Cardiac ventricle fibroblast (primary cell): Measurements from ENCODE around the gene MARVELD3. TPM values are rescaled to one million over a fixed set of nuclear protein-coding genes. Genes with fewer than 3 reads are reported as not detected.

Source experiments
- total RNA-seq: library from RNA; depleted of rRNA; stranded (reverse); fragments of >200 nt; gene quantifications from 2 replicates; pipeline ENCODE4 v1.2.3, GENCODE V29; 2015

MARVELD3 gene, protein sequence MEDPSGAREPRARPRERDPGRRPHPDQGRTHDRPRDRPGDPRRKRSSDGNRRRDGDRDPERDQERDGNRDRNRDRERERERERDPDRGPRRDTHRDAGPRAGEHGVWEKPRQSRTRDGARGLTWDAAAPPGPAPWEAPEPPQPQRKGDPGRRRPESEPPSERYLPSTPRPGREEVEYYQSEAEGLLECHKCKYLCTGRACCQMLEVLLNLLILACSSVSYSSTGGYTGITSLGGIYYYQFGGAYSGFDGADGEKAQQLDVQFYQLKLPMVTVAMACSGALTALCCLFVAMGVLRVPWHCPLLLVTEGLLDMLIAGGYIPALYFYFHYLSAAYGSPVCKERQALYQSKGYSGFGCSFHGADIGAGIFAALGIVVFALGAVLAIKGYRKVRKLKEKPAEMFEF
- not detected in 2 replicates for total RNA-seq

DNA sequence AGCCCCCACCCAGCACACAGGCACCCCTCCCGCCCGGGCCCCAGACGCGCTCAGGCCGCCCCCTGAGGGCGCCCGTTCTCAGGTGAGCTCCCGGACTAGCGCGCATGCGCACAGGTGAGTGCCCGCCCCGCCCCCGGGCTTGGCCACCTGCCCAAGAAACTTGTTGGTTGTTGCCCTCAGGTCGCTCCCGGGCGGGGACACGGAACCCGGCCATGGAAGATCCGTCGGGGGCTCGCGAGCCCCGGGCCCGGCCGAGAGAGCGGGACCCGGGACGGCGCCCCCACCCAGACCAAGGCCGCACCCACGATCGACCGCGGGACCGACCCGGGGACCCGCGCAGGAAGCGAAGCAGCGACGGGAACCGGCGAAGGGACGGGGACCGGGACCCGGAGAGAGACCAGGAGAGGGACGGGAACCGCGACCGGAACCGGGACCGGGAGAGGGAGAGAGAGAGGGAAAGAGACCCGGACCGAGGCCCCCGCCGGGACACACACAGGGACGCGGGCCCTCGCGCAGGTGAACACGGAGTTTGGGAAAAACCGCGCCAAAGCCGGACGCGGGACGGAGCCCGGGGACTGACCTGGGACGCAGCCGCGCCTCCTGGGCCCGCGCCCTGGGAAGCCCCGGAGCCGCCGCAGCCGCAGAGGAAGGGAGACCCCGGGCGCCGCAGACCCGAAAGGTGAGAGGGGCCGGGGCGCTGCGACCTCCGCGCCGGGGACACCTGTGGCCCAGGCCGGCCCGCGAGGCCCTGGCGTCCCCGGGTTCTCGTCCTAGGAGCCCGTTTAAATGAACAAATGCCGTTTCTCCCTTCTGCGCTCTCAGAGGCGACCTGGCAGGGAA, at the start of gene MARVELD3:
TSS of gene MARVELD3 (plus strand) at position 167 of the 840 bp plus-strand sequence. CDS start at position 213, 46 bp downstream.

DNA sequence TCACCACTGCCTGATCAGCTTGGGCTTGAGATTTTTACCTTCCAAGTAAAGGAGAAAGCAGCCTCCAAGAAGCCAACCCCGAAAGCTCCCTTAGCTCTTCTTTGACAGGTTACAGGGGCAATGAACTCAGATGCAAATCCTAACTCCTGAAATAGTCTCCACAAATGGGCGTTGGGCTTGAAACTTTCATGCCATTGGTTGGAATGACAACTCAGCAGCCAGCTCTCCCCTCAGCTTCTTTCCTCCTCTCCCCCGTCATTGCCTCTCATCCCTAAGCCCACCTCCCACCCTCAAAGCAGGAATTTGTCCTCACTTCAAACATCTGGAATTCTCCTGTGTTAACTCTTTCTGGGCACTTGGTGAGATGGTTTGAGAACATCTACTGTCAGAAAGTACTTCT, 49.0 kb upstream of the MARVELD3 start, which contains the start of gene TAT:
TSS of gene TAT (minus strand) at position 122 of the 400 bp plus-strand sequence. CDS start 677 bp downstream, outside the sequence.

Other genes starting within 250 kb of the MARVELD3 start
- not detected in 2 replicates for gene TLE7, start 184.1 kb upstream of the MARVELD3 start, total RNA-seq
- 2.4 and 5.1 TPM in 2 replicates for gene ZNF23, start 163.9 kb upstream of the MARVELD3 start, total RNA-seq
- gene ZNF19, start 136.9 kb upstream of the MARVELD3 start, total RNA-seq: 1.8 and 3.3 TPM in 2 replicates
- not detected in 2 replicates for gene CHST4, start 99.8 kb upstream of the MARVELD3 start, total RNA-seq
- gene TAT, start 49.1 kb upstream of the MARVELD3 start, total RNA-seq: not detected in 2 replicates
- gene PHLPP2, start 98.5 kb downstream of the MARVELD3 start, total RNA-seq: 3.5 and 4.0 TPM in 2 replicates
- gene AP1G1, start 182.7 kb downstream of the MARVELD3 start, total RNA-seq: 31.8 and 48.2 TPM in 2 replicates
- gene ATXN1L, start 219.8 kb downstream of the MARVELD3 start, total RNA-seq: 12.2 TPM in 2 replicates